Thoracic aorta (tissue), 2 donors: ENCODE results near the gene GPR162. TPM values are rescaled to one million over a fixed set of nuclear protein-coding genes. Genes with fewer than 3 reads are reported as not detected.

ENCODE experiments used
- ATAC-seq: fragments of 150-250 bp; one replicate; pipeline ENCODE4 v1.8.0; 2017; ENCODE audit warnings: low read depth; ENCODE audit not compliant: insufficient number of reproducible peaks, low FRiP score
- DNase-seq: peaks from one replicate; pipeline ENCODE4 v3.0.0-alpha.2; 2020; ENCODE audit warnings: low spot score
- H3K27ac ChIP-seq, 2 donors: fragments of 200-600 bp; sonication (generic); 1 replicate in 1 of 2; 2 replicates in 1 of 2; pipeline ENCODE4 v1.5.1; 2016; ENCODE audit warnings: mild to moderate bottlenecking in 2 of 2, moderate library complexity in 2 of 2
- H3K27me3 ChIP-seq: fragments of 200-600 bp; sonication (generic); replicated peaks from 2 replicates; pipeline ENCODE4 v1.6.0; 2016; ENCODE audit warnings: mild to moderate bottlenecking; ENCODE audit not compliant: insufficient read depth
- H3K36me3 ChIP-seq: fragments of 200-600 bp; sonication (generic); one replicate; pipeline ENCODE4 v1.5.1; 2016
- H3K4me1 ChIP-seq, 2 donors: fragments of 200-600 bp; sonication (generic); 1 replicate in 1 of 2; 2 replicates in 1 of 2; pipeline versions ENCODE4 v1.5.1 to v1.6.0; 2016; ENCODE audit warnings: low read depth in 2 of 2, mild to moderate bottlenecking in 1 of 2; ENCODE audit not compliant: control insufficient read depth in 1 of 2
- H3K4me3 ChIP-seq: fragments of 200-600 bp; sonication (generic); 2 replicates; pipeline ENCODE4 v1.5.1; 2016; ENCODE audit warnings: mild to moderate bottlenecking
- H3K9me3 ChIP-seq: fragments of 200-600 bp; sonication (generic); 2 replicates; pipeline ENCODE4 v1.5.1; 2016
- CTCF ChIP-seq: fragments of 200-600 bp; sonication (generic); IDR thresholded peaks from one replicate; pipeline ENCODE4 v1.5.1; 2019; ENCODE audit warnings: antibody characterized with exemption
- total RNA-seq, 2 donors: library from RNA; depleted of rRNA; stranded (reverse); fragments of >200 nt; gene quantifications; one replicate each; pipeline versions ENCODE4 v1.1.0 to v1.2.3, GENCODE V29; 2016

GPR162 gene
- total RNA-seq, 2 donors from 2014 or later = 1.1 to 3.1 TPM

DNA sequence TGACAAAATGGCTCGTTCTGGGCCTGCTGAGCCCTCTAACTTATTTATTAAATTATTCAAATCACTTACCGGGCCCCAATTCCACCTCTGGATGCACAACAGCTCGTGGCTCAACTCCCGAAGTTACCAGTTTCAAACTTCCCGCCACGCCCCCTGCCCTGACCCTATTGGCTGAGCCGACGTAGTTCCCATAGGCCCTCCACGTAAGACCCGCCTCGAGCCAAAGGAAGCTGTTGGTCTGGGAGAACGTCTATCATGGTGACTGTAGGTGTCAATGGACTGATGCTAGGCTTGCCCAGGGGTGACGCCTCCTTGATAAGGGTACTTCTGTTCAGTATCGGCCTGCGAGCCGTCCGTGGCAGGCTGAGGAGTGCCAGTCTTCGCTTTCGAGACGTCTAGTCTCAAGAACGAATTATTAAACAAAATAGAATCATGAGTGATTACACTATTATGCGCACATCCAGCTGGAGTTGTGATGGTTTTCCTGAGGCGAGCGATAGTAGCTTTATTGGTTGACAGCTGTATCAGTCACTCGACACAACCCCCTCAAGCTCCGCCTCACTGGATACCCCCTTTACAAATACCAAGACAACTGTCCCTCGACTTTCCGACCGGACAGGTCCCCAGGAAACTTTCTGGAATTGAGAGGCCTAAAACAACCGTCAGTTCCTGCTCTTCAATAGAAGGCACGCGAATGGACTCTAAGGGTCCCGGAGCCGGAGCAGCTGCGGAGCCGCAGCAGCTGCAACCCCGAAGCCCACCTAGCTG, 29.7 kb downstream of the GPR162 start, which contains the start of gene CDCA3:
Gene CDCA3, minus strand, starts transcription at position 134 of the 768 bp plus-strand sequence. CDS start 334 bp downstream, outside the sequence.
- DNase-seq (peak; percentile 96), ATAC-seq (peak; percentile 74)
- Histone ChIP-seq H3K9me3 (no peaks in the 10 kb centered on the region), H3K4me3 (peak within 1 kb of the TSS; percentile 92), H3K4me1 (peaks cover 7 to 16% of the 10 kb centered on the region in 2 donors), H3K27me3 (no peaks in the 10 kb centered on the region), H3K36me3 (peaks cover 10% of the 10 kb centered on the region), H3K27ac (peak within 1 kb of the TSS; percentile 90 to 96)
- TF ChIP-seq CTCF = no peak

- peak; percentile 97 for DNase-seq
- Histone ChIP-seq H3K4me3 (peak within 1 kb of the TSS; percentile 92), H3K27me3 (no peaks in the 10 kb centered on the region), H3K9me3 (no peaks in the 10 kb centered on the region), H3K4me1 (peaks cover 7 to 16% of the 10 kb centered on the region in 2 donors), H3K27ac (peak within 1 kb of the TSS; percentile 90 to 96), H3K36me3 (peaks cover 18% of the 10 kb centered on the region)
- ATAC-seq = peak; percentile 84
- TF ChIP-seq CTCF = peak; percentile 20
Measured at GRCh38 chr12:6851921-6852650, 30.5 kb downstream of the GPR162 start, which contains the start of gene USP5. USP5 (plus strand) TSS chr12:6852150; CDS start chr12:6852180, 30 bp downstream.

DNA sequence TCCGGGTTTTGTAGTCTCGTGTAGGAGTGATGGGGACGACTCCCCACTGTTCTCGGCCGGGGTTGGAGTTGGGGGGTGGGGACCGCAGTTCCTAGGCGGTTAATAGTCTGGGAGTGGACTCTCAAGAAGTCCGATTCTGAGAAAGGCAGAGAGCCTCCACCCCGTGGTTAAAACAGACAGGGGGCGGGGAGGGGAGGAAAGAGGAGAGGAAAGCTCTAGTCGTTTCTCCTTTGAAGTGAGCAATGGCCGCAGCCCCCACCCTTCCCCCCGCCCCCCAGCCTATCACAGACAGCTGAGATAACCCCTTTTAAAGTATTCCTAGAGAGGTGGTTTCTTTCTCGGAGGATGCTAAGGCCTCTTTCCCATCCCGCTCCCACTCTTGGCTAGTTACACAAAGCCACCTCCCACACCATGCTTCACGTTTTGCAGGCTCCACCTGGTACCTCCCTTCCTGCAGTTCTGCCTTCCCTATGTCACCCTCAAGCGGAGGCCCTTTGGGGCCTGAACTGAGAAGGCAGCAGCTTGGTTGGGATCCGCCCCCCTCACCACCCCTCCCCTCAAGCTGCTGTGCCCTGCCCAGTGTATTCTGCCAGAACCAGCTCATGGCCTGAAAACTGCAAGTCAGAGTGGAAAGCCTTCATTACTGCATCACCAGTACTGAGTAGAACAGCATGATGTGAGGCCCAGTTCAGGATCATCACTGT, 31.2 kb downstream of the GPR162 start:
- ATAC-seq (no peak), DNase-seq (peak; percentile 33)
- Histone ChIP-seq H3K9me3 (no peaks in the 10 kb centered on the region), H3K36me3 (peaks cover 25% of the 10 kb centered on the region), H3K27me3 (no peaks in the 10 kb centered on the region), H3K27ac (peak overlapping the region; percentile 69 to 90), H3K4me1 (peaks cover 7 to 16% of the 10 kb centered on the region in 2 donors), H3K4me3 (peak overlapping the region; percentile 92)
- no peak for TF ChIP-seq CTCF

GRCh38 chr12:6853626-6854025, 32.0 kb downstream of the GPR162 start:
- no peaks in the 10 kb centered on the region for H3K9me3 ChIP-seq
- TF ChIP-seq CTCF = no peak
- H3K36me3 ChIP-seq = peaks cover 33% of the 10 kb centered on the region
- H3K4me3 ChIP-seq = no peak overlapping the region
- H3K27ac ChIP-seq = peak overlapping the region; percentile 69 to 90
- H3K27me3 ChIP-seq = no peaks in the 10 kb centered on the region
- DNase-seq (no peak), ATAC-seq (no peak)
- peaks cover 7 to 16% of the 10 kb centered on the region in 2 donors for H3K4me1 ChIP-seq
